Measurements from ENCODE around the gene GRM4.

Gene GRM4

GRCh38 chr6:34050691-34051090 lies 95.2 kb downstream of the GRM4 start:
- no peak overlapping the region for H3K4me3 ChIP-seq (ENCODE audit: low read length, poor library complexity, severe bottlenecking)
- H3K4me2 ChIP-seq (ENCODE audit: low read depth, low read length, poor library complexity, severe bottlenecking), result no peak overlapping the region
- no peak overlapping the region for H3K9ac ChIP-seq (ENCODE audit: low read depth, low read length, poor library complexity, severe bottlenecking)
- no peaks in the 10 kb centered on the region for H3K36me3 ChIP-seq (ENCODE audit: insufficient read depth, low read length)
- H3K79me2 ChIP-seq (ENCODE audit: insufficient read depth, low read length), result no peaks in the 10 kb centered on the region
- H2AFZ ChIP-seq (ENCODE audit: low read length), result no peak overlapping the region
- H3K9me3 ChIP-seq (ENCODE audit: insufficient read depth, low read depth, low read length), result no peaks in the 10 kb centered on the region
- H3K9me2 ChIP-seq (replicated peaks; ENCODE audit: low read depth, low read length), result no peaks in the 10 kb centered on the region
- no peak for TF ChIP-seq CTCF (conservative IDR thresholded peaks at IDR 0.05; ENCODE audit: low read length)
- TF ChIP-seq EZH2phosphoT487 (IDR thresholded peaks at IDR 0.05; ENCODE audit: borderline replicate concordance), result no peak
- no peaks in the 10 kb centered on the region for H3K27me3 ChIP-seq (ENCODE audit: insufficient read depth, low read length, poor library complexity, severe bottlenecking)
- H4K20me1 ChIP-seq (ENCODE audit: insufficient read depth, low read length, poor library complexity, severe bottlenecking), result no peaks in the 10 kb centered on the region
- no peaks in the 10 kb centered on the region for H3F3A ChIP-seq (ENCODE audit: low read depth)
- H3K4me1 ChIP-seq (ENCODE audit: insufficient read depth, low read length, poor library complexity, severe bottlenecking), result peaks cover 8% of the 10 kb centered on the region

DNA sequence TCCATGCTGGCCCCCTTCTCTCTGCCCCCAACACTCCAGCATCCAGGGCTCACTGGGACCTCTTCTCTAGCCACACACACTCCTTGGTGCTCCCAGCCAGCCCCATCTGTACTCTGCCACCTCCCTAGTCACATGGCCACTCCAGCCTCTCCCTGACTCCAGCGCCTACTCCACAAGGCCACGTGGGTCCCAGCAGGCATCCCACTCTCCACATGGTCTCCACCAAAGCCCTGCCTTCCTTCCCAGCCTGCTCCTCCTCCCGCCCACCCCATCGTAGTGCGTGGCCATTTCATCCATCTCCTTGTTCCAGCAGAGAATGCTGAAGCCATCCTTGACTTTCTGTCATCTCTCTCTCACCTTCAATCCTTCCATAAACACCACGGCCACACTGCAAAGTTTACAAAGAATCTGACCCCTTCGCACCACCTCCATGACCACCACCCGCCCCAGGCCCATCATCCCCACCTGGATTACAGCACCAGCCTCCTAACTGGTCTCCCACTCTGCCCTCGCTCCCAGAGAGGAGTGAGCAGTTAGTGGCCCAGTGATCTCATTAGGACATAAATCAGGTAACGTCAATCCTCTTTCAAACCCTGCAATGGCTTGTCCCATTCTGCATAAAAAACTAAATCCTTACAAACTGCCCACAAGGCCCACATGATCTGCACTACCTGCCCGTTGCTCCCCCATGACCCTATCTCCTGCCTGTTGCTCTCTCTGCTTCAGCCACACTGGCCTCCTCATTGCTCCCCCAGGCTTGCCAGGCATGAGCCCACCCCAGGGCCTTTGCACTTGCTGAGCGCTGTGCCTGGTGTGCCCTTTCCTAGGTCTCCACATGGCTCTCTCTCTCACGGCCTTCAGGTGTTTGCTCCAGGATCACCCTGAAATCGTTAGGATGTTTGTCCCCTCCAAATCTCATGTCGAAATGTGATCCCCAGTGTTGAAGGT lies 96.2 kb downstream of the GRM4 start:
- TF ChIP-seq EZH2phosphoT487 (IDR thresholded peaks at IDR 0.05; ENCODE audit: borderline replicate concordance) (no peak), CTCF (conservative IDR thresholded peaks at IDR 0.05; ENCODE audit: low read length) (no peak)
- H3K27me3 ChIP-seq (ENCODE audit: insufficient read depth, low read length, poor library complexity, severe bottlenecking), result no peaks in the 10 kb centered on the region

GRCh38 chr6:34047913-34048867 lies 97.7 kb downstream of the GRM4 start:
- no peaks in the 10 kb centered on the region for H3K9me2 ChIP-seq (replicated peaks; ENCODE audit: low read depth, low read length)
- no peak overlapping the region for H3K9ac ChIP-seq (ENCODE audit: low read depth, low read length, poor library complexity, severe bottlenecking)
- H3F3A ChIP-seq (ENCODE audit: low read depth), result no peaks in the 10 kb centered on the region
- no peaks in the 10 kb centered on the region for H3K79me2 ChIP-seq (ENCODE audit: insufficient read depth, low read length)
- no peak overlapping the region for H2AFZ ChIP-seq (ENCODE audit: low read length)
- no peaks in the 10 kb centered on the region for H3K9me3 ChIP-seq (ENCODE audit: insufficient read depth, low read depth, low read length)
- TF ChIP-seq EZH2phosphoT487 (IDR thresholded peaks at IDR 0.05; ENCODE audit: borderline replicate concordance) (no peak), CTCF (conservative IDR thresholded peaks at IDR 0.05; ENCODE audit: low read length) (no peak)
- H3K27me3 ChIP-seq (ENCODE audit: insufficient read depth, low read length, poor library complexity, severe bottlenecking), result no peaks in the 10 kb centered on the region
- peaks cover 20% of the 10 kb centered on the region for H3K4me1 ChIP-seq (ENCODE audit: insufficient read depth, low read length, poor library complexity, severe bottlenecking)
- H4K20me1 ChIP-seq (ENCODE audit: insufficient read depth, low read length, poor library complexity, severe bottlenecking), result no peaks in the 10 kb centered on the region
- no peak overlapping the region for H3K4me2 ChIP-seq (ENCODE audit: low read depth, low read length, poor library complexity, severe bottlenecking)
- no peaks in the 10 kb centered on the region for H3K36me3 ChIP-seq (ENCODE audit: insufficient read depth, low read length)
- H3K4me3 ChIP-seq (ENCODE audit: low read length, poor library complexity, severe bottlenecking), result no peak overlapping the region

More for the DNA sequence above, 96.2 kb downstream of the GRM4 start:
- Histone ChIP-seq H3K9ac (ENCODE audit: low read depth, low read length, poor library complexity, severe bottlenecking) (no peak overlapping the region), H3K4me1 (ENCODE audit: insufficient read depth, low read length, poor library complexity, severe bottlenecking) (peaks cover 18% of the 10 kb centered on the region), H3K4me2 (ENCODE audit: low read depth, low read length, poor library complexity, severe bottlenecking) (no peak overlapping the region), H3K9me3 (ENCODE audit: insufficient read depth, low read depth, low read length) (no peaks in the 10 kb centered on the region), H3K36me3 (ENCODE audit: insufficient read depth, low read length) (no peaks in the 10 kb centered on the region), H3K4me3 (ENCODE audit: low read length, poor library complexity, severe bottlenecking) (no peak overlapping the region), H3K79me2 (ENCODE audit: insufficient read depth, low read length) (no peaks in the 10 kb centered on the region), H3K9me2 (replicated peaks; ENCODE audit: low read depth, low read length) (no peaks in the 10 kb centered on the region), H4K20me1 (ENCODE audit: insufficient read depth, low read length, poor library complexity, severe bottlenecking) (no peaks in the 10 kb centered on the region), H2AFZ (ENCODE audit: low read length) (no peak overlapping the region), H3F3A (ENCODE audit: low read depth) (no peaks in the 10 kb centered on the region)
